LNCaP clone FGC (cell line): ENCODE measurements around the gene FOXM1.
A peak's percentile ranks its signal among the peaks of the same experiment; 100 is the strongest.

ENCODE experiments used
- DNase-seq: peaks from one replicate; pipeline ENCODE4 v3.0.0-alpha.2; 2011; ENCODE audit warnings: low read depth
- H3K4me3 ChIP-seq: 2 replicates; pipeline ENCODE4 v1.5.1; 2011; ENCODE audit warnings: mild to moderate bottlenecking, low read depth, low read length, control low read depth
- CTCF ChIP-seq: IDR thresholded peaks from 2 replicates; pipeline ENCODE4 v1.5.1; 2012; ENCODE audit warnings: mild to moderate bottlenecking; ENCODE audit not compliant: control insufficient read depth, insufficient read depth; ENCODE audit errors: extremely low read depth

FOXM1 gene

GRCh38 chr12:2855546-2855945, 21.4 kb downstream of the FOXM1 start:
- DNase-seq = no peak
- no peak for TF ChIP-seq CTCF

GRCh38 chr12:2854669-2855453, 22.1 kb downstream of the FOXM1 start:
- no peak overlapping the region for H3K4me3 ChIP-seq
- no peak for TF ChIP-seq CTCF
- DNase-seq = no peak

More at GRCh38 chr12:2855546-2855945, 21.4 kb downstream of the FOXM1 start:
- no peak overlapping the region for H3K4me3 ChIP-seq

- H3K4me3 ChIP-seq = no peak overlapping the region
- no peak for DNase-seq
- peak; percentile 84 for TF ChIP-seq CTCF
Measured at GRCh38 chr12:2853626-2854025, 23.3 kb downstream of the FOXM1 start.

- no peak for DNase-seq
- no peak overlapping the region for H3K4me3 ChIP-seq
- TF ChIP-seq CTCF = no peak
Measured at GRCh38 chr12:2851931-2852330, 25.0 kb downstream of the FOXM1 start.

GRCh38 chr12:2845280-2845679, 31.7 kb downstream of the FOXM1 start:
- H3K4me3 ChIP-seq = no peak overlapping the region
- no peak for TF ChIP-seq CTCF
- no peak for DNase-seq

- no peak for TF ChIP-seq CTCF
- H3K4me3 ChIP-seq = no peak overlapping the region
- DNase-seq = no peak
Measured at GRCh38 chr12:2844786-2845185, 32.2 kb downstream of the FOXM1 start.

- DNase-seq = no peak
- H3K4me3 ChIP-seq = no peak overlapping the region
- TF ChIP-seq CTCF = no peak
Measured at GRCh38 chr12:2842948-2843347, 34.0 kb downstream of the FOXM1 start.
